GM18498 (cell line): ENCODE measurements around the gene PLEKHM1.
"Not testable (repeated sequence)": the region's sequence is repeated elsewhere in the genome, so short reads cannot be mapped to it uniquely, and the experiment has no call there.

Experiments
- ATAC-seq: cut with Tn5 transposase; IDR thresholded peaks from one replicate; pipeline ENCODE4 v1.9.1; 2021; ENCODE audit warnings: mild to moderate bottlenecking, moderate library complexity; ENCODE audit not compliant: unreplicated experiment

The PLEKHM1 gene

GRCh38 chr17:45461524-45462327 is 28.8 kb downstream of the PLEKHM1 start:
- ATAC-seq = peak; percentile 87

GRCh38 chr17:45460422-45460821 is 30.1 kb downstream of the PLEKHM1 start:
- ATAC-seq = not testable (repeated sequence)

- not testable (repeated sequence) for ATAC-seq
These were observed 36.2 kb downstream of the PLEKHM1 start for GRCh38 chr17:45454341-45454740.

GRCh38 chr17:45453731-45454130 is 36.8 kb downstream of the PLEKHM1 start:
- not testable (repeated sequence) for ATAC-seq

GRCh38 chr17:45453225-45453534 is 37.3 kb downstream of the PLEKHM1 start:
- ATAC-seq = not testable (repeated sequence)

GRCh38 chr17:45452329-45453224 is 37.9 kb downstream of the PLEKHM1 start:
- peak; percentile 51 for ATAC-seq

- not testable (repeated sequence) for ATAC-seq
These were observed 38.9 kb downstream of the PLEKHM1 start for GRCh38 chr17:45451660-45452059.

GRCh38 chr17:45451131-45451530 is 39.4 kb downstream of the PLEKHM1 start:
- no peak for ATAC-seq

GRCh38 chr17:45449708-45450329 is 40.7 kb downstream of the PLEKHM1 start:
- ATAC-seq = not testable (repeated sequence)

GRCh38 chr17:45449260-45449659 is 41.3 kb downstream of the PLEKHM1 start:
- ATAC-seq = not testable (repeated sequence)

- not testable (repeated sequence) for ATAC-seq
These were observed 42.0 kb downstream of the PLEKHM1 start for GRCh38 chr17:45448483-45448882.

GRCh38 chr17:45448066-45448465 is 42.5 kb downstream of the PLEKHM1 start:
- not testable (repeated sequence) for ATAC-seq

GRCh38 chr17:45447650-45448049 is 42.9 kb downstream of the PLEKHM1 start:
- not testable (repeated sequence) for ATAC-seq

- not testable (repeated sequence) for ATAC-seq
These were observed 43.5 kb downstream of the PLEKHM1 start for GRCh38 chr17:45446872-45447625.

GRCh38 chr17:45445901-45446743 is 44.4 kb downstream of the PLEKHM1 start:
- not testable (repeated sequence) for ATAC-seq

- not testable (repeated sequence) for ATAC-seq
These were observed 45.4 kb downstream of the PLEKHM1 start for GRCh38 chr17:45444856-45445820.

GRCh38 chr17:45444301-45444700 is 46.2 kb downstream of the PLEKHM1 start:
- not testable (repeated sequence) for ATAC-seq
